Gastrocnemius medialis (tissue), 4 donors: ENCODE results near the gene ADCY5. TPM values are rescaled to one million over a fixed set of nuclear protein-coding genes. Genes with fewer than 3 reads are reported as not detected.

ENCODE experiments used
- ATAC-seq, 2 donors: fragments of 150-250 bp; one replicate each; pipeline ENCODE4 v1.9.1; 2016
- DNase-seq, 2 donors: peaks; one replicate each; pipeline ENCODE4 v3.0.0-alpha.2; 2019
- H3K27ac ChIP-seq, 4 donors: fragments of 200-600 bp; sonication (generic); 1 replicate in 1 of 4; 2 replicates in 3 of 4; pipeline ENCODE4 v1.5.1; 2016 to 2018; ENCODE audit warnings: mild to moderate bottlenecking in 2 of 4, moderate library complexity in 1 of 4
- H3K27me3 ChIP-seq, 3 donors: fragments of 200-600 bp; sonication (generic) in 2 of 3; 1 replicate in 1 of 3; 2 replicates in 2 of 3; pipeline versions ENCODE4 v1.5.1 to v1.6.0; 2016 to 2019; ENCODE audit warnings: mild to moderate bottlenecking in 1 of 3, moderate library complexity in 1 of 3
- H3K36me3 ChIP-seq, 2 donors: fragments of 200-600 bp; sonication (generic) in 1 of 2; one replicate each; pipeline ENCODE4 v1.5.1; 2017 to 2018
- H3K4me1 ChIP-seq, 2 donors: fragments of 200-600 bp; sonication (generic) in 1 of 2; one replicate each; pipeline ENCODE4 v1.5.1; 2016 to 2017; ENCODE audit warnings: mild to moderate bottlenecking in 2 of 2
- H3K4me3 ChIP-seq, 4 donors: fragments of 200-600 bp; sonication (generic) in 3 of 4; 1 replicate in 1 of 4; 2 replicates in 3 of 4; pipeline ENCODE4 v1.5.1; 2016 to 2019; ENCODE audit warnings: mild to moderate bottlenecking in 2 of 4
- H3K9me3 ChIP-seq, 3 donors: fragments of 200-600 bp; sonication (generic) in 2 of 3; 1 replicate in 1 of 3; 2 replicates in 2 of 3; pipeline ENCODE4 v1.5.1; 2016 to 2019
- POLR2A ChIP-seq, 2 donors: fragments of 450-650 bp; IDR thresholded peaks; one replicate each; pipeline ENCODE4 v1.6.1; 2017; ENCODE audit warnings: antibody characterized with exemption in 2 of 2, mild to moderate bottlenecking in 2 of 2, moderate library complexity in 2 of 2
- in situ Hi-C, 4 donors: fragments of 200-750 bp; cut with MboI; loops; one replicate each; pipeline versions ENCODE4 v1.15.0 to v1.8.0; 2017; ENCODE audit warnings: low sequenced_read_pairs in 4 of 4
- intact Hi-C: fragments of 100-400 bp; cut with DNase I; formaldehyde crosslinking; loops from one replicate; pipeline ENCODE4 v1.15.1; 2023; ENCODE audit warnings: low total_unique reads
- total RNA-seq, 4 donors: library from RNA; depleted of rRNA; stranded (reverse); fragments of >200 nt; gene quantifications; one replicate each; pipeline versions ENCODE4 v1.1.0 to v1.2.3, GENCODE V29; 2016
- TF ChIP-seq, protein P1 (sequence below), 5 experiments: fragments of 450-650 bp in 3 of 5; fragments of 200-600 bp in 2 of 5; sonication (generic) in 2 of 5; IDR thresholded peaks in 4 of 5; conservative IDR thresholded peaks in 1 of 5; 1 replicate in 4 of 5; 2 replicates in 1 of 5; pipeline ENCODE4 v1.5.1; 2016 to 2019; ENCODE audit warnings: antibody characterized with exemption in 5 of 5, mild to moderate bottlenecking in 3 of 5, moderate library complexity in 3 of 5

ADCY5 gene
- total RNA-seq, 4 donors from 2014 or later = 1.0 to 6.4 (median 4.3) TPM

DNA sequence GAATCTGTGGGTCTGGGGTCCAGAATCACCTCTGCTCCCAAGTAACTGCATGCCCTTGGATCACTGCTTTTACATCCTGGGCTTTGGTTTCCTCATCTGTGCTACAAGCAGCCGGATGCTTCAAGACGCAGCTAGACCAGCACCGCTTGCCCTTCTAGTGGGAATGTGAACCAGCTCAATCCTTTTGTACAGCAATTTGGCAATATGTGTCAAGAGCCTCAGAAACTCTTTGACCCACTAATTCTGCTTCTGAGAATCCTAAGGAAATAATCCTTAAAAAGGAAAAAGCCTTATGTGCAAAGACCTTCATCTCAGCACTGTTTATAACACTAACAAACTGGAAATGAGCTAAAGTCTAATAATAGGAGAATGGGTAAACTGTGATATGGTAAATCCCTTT lies 48.7 kb downstream of the ADCY5 start:
- ATAC-seq = no peak
- Histone ChIP-seq H3K4me3 (no peak overlapping the region), H3K36me3 (no peaks in the 10 kb centered on the region), H3K27ac (no peak overlapping the region), H3K9me3 (no peaks in the 10 kb centered on the region), H3K4me1 (peaks cover 0 to 3% of the 10 kb centered on the region in 2 donors), H3K27me3 (no peaks in the 10 kb centered on the region)
- intact Hi-C loops = no loop called here
- no peak for DNase-seq
- in situ Hi-C loops = no loop called here
- TF ChIP-seq, protein P1, sequence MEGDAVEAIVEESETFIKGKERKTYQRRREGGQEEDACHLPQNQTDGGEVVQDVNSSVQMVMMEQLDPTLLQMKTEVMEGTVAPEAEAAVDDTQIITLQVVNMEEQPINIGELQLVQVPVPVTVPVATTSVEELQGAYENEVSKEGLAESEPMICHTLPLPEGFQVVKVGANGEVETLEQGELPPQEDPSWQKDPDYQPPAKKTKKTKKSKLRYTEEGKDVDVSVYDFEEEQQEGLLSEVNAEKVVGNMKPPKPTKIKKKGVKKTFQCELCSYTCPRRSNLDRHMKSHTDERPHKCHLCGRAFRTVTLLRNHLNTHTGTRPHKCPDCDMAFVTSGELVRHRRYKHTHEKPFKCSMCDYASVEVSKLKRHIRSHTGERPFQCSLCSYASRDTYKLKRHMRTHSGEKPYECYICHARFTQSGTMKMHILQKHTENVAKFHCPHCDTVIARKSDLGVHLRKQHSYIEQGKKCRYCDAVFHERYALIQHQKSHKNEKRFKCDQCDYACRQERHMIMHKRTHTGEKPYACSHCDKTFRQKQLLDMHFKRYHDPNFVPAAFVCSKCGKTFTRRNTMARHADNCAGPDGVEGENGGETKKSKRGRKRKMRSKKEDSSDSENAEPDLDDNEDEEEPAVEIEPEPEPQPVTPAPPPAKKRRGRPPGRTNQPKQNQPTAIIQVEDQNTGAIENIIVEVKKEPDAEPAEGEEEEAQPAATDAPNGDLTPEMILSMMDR (IDR thresholded peaks at IDR 0.05 in 4 of 5, conservative IDR thresholded peaks at IDR 0.05 in 1 of 5) = no peak
- no peak for TF ChIP-seq POLR2A (IDR thresholded peaks at IDR 0.05)

DNA sequence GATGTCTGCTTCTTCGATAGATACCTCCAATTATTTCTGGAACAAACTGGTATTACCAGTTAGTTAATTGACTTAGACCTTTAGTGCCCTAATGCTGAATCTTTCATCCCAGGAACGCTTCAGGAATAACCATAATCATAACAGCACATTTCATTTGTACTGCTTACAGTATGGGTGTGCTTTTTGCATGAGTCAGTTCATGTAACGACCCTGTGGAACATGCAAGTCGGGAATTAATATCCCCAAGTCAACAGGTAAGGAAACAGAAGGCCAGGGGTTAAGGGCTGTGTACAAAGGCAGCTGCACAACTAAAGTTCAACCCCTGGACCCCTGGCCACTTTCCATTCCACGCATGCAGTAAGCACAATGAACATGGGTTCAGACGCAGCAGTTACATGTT lies 49.2 kb downstream of the ADCY5 start:
- DNase-seq (no peak), ATAC-seq (no peak)
- H3K27ac ChIP-seq = no peak overlapping the region
- intact Hi-C loops (no loop called here), in situ Hi-C loops (no loop called here)
- no peaks in the 10 kb centered on the region for H3K9me3 ChIP-seq
- TF ChIP-seq POLR2A (IDR thresholded peaks at IDR 0.05) = no peak
- TF ChIP-seq, protein P1 (IDR thresholded peaks at IDR 0.05 in 4 of 5, conservative IDR thresholded peaks at IDR 0.05 in 1 of 5) = no peak
- H3K4me3 ChIP-seq = no peak overlapping the region
- no peaks in the 10 kb centered on the region for H3K27me3 ChIP-seq
- peaks cover 0 to 3% of the 10 kb centered on the region in 2 donors for H3K4me1 ChIP-seq
- H3K36me3 ChIP-seq = no peaks in the 10 kb centered on the region

DNA sequence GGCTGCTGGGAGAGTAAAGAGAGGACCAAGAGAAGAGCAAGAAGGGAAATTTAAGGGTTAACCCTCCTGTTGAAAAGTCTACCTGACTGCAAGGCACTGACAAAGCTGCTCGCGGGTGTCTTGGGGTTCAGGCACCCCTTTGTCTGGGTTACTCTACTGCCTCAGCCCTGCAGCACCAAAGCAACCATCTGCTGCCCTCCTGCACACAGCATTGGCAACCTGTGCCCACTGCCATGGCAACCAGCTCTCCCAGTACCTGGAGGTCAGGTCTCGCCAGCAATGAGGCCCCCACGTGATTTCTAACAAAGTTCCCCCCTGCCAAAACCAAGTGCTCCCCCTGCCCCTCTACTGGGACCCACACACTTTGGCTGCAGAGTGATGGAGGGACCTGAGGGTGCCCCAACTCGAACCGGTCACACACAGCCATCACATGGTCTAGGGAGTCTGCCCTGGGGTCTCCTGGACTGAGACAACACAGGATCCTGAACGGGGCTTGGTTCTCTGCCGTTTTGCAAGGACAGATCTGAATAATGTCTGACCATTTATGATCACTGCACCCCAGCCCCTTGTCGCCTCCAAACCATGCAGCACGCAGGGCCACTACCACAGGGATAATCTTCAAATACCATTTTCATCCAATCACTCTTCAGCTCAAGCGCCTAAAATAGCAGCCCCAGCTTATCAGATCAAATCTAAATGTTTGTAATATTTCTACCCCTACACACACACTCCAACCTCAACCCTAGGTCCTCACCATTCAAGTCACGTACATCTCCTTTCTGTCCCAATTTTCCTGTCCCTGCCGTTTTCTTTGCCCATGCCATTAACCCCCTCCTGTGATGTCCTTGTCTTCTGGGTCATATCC lies 50.7 kb downstream of the ADCY5 start:
- intact Hi-C loops (no loop called here), in situ Hi-C loops (no loop called here)
- ATAC-seq = no peak
- Histone ChIP-seq H3K4me3 (no peak overlapping the region), H3K4me1 (peaks cover 0 to 3% of the 10 kb centered on the region in 2 donors), H3K27me3 (no peaks in the 10 kb centered on the region), H3K9me3 (no peaks in the 10 kb centered on the region), H3K36me3 (no peaks in the 10 kb centered on the region), H3K27ac (no peak overlapping the region)
- no peak for DNase-seq
- TF ChIP-seq, protein P1 (IDR thresholded peaks at IDR 0.05 in 4 of 5, conservative IDR thresholded peaks at IDR 0.05 in 1 of 5) = no peak
- TF ChIP-seq POLR2A (IDR thresholded peaks at IDR 0.05) = no peak

DNA sequence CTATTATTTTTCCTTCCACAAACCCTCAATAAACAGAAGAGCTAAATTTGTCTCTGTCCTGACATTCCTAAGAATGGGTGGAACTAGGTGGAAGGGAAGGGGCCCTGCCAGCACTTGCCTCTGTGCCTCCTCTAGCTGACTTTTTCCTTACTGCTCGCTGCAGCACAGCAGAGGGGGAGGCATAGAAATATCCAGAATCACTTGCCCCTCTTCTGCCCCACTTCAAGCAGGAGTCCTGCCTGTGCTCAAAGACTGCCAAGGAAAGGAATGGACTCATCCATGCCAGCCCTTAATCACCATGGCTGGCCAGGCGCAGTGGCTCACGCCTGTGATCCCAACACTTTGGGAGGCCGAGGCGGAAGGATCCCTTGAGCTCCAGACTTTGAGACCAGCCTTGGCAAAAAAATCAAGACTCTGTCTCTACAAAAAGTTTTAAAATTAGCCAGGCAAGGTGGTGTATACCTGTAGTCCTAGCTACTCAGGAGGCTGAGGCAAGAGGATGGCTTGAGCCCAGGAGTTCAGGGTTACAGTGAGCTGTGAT lies 51.8 kb downstream of the ADCY5 start:
- no peak overlapping the region for H3K27ac ChIP-seq
- ATAC-seq = no peak
- in situ Hi-C loops (no loop called here), intact Hi-C loops (no loop called here)
- TF ChIP-seq, protein P1 (IDR thresholded peaks at IDR 0.05 in 4 of 5, conservative IDR thresholded peaks at IDR 0.05 in 1 of 5) = no peak
- TF ChIP-seq POLR2A (IDR thresholded peaks at IDR 0.05) = no peak
- H3K27me3 ChIP-seq = no peaks in the 10 kb centered on the region
- DNase-seq = no peak
- no peaks in the 10 kb centered on the region for H3K9me3 ChIP-seq
- H3K4me1 ChIP-seq = peaks cover 0 to 3% of the 10 kb centered on the region in 2 donors
- H3K4me3 ChIP-seq = no peak overlapping the region
- no peaks in the 10 kb centered on the region for H3K36me3 ChIP-seq
